SK-N-SH treated with all-trans-retinoic acid at 6 μM for 48 hours (cell line): ENCODE results near the gene COBL.

Source experiments
- ATAC-seq: fragments of 200-7000 bp; cut with Tn5 transposase; 3 replicates; pipeline ENCODE4 v1.9.1; 2020; ENCODE audit warnings: mild to moderate bottlenecking, moderate library complexity
- ARNTL ChIP-seq: fragments of 450-650 bp; formaldehyde crosslinking; IDR thresholded peaks from 2 replicates; pipeline ENCODE4 v1.5.0; 2020; ENCODE audit warnings: low read depth, mild to moderate bottlenecking, moderate library complexity, borderline replicate concordance
- BACH2 ChIP-seq: fragments of 250-450 bp; sonication (Bioruptor Pico); IDR thresholded peaks from 2 replicates; pipeline ENCODE4 v1.9.0; 2021; ENCODE audit warnings: mild to moderate bottlenecking, borderline replicate concordance
- CSDC2 ChIP-seq: fragments of 250-450 bp; sonication (Bioruptor Pico); IDR thresholded peaks from 2 replicates; pipeline ENCODE4 v1.5.0; 2020; ENCODE audit warnings: mild to moderate bottlenecking, moderate library complexity
- ESRRG ChIP-seq: fragments of 250-450 bp; sonication (Bioruptor Pico); IDR thresholded peaks from 2 replicates; pipeline ENCODE4 v1.6.1; 2021; ENCODE audit warnings: mild to moderate bottlenecking
- GLIS3 ChIP-seq: fragments of 250-450 bp; sonication (Bioruptor Pico); IDR thresholded peaks from 2 replicates; pipeline ENCODE4 v1.5.0; 2020; ENCODE audit warnings: mild to moderate bottlenecking, moderate library complexity
- ISL1 ChIP-seq: fragments of 250-450 bp; sonication (Bioruptor Pico); IDR thresholded peaks from 2 replicates; pipeline ENCODE4 v2.1.2; 2022; ENCODE audit warnings: mild to moderate bottlenecking, moderate library complexity
- PPARA ChIP-seq: fragments of 250-450 bp; sonication (Bioruptor Pico); IDR thresholded peaks from 2 replicates; pipeline ENCODE4 v1.5.0; 2020; ENCODE audit warnings: mild to moderate bottlenecking, borderline replicate concordance
- SNAI2 ChIP-seq: fragments of 250-450 bp; sonication (Bioruptor Pico); IDR thresholded peaks from 2 replicates; pipeline ENCODE4 v1.5.0; 2020; ENCODE audit warnings: mild to moderate bottlenecking, moderate library complexity
- TCF4 ChIP-seq: fragments of 250-450 bp; sonication (Bioruptor Pico); IDR thresholded peaks from 2 replicates; pipeline ENCODE4 v1.8.0; 2021; ENCODE audit warnings: mild to moderate bottlenecking, moderate library complexity, borderline replicate concordance
- TOX ChIP-seq: fragments of 250-450 bp; sonication (Bioruptor Pico); IDR thresholded peaks from 2 replicates; pipeline ENCODE4 v1.8.0; 2021; ENCODE audit warnings: mild to moderate bottlenecking, moderate library complexity, borderline replicate concordance
- ZC3H10 ChIP-seq: fragments of 250-450 bp; sonication (Bioruptor Pico); IDR thresholded peaks from 2 replicates; pipeline ENCODE4 v1.5.1; 2021; ENCODE audit warnings: mild to moderate bottlenecking, moderate library complexity
- ZFP3 ChIP-seq: fragments of 250-450 bp; sonication (Bioruptor Pico); IDR thresholded peaks from 2 replicates; pipeline ENCODE4 v1.5.0; 2020; ENCODE audit warnings: mild to moderate bottlenecking, moderate library complexity
- ZFP30 ChIP-seq: fragments of 450-650 bp; formaldehyde crosslinking; IDR thresholded peaks from 2 replicates; pipeline ENCODE4 v1.5.0; 2022; ENCODE audit warnings: mild to moderate bottlenecking, moderate library complexity
- ZNF565 ChIP-seq: fragments of 450-650 bp; formaldehyde crosslinking; conservative IDR thresholded peaks from 2 replicates; pipeline ENCODE4 v1.5.0; 2020; ENCODE audit warnings: low read depth, mild to moderate bottlenecking, moderate library complexity
- ZNF8 ChIP-seq: fragments of 450-650 bp; formaldehyde crosslinking; IDR thresholded peaks from 2 replicates; pipeline ENCODE4 v1.5.0; 2020; ENCODE audit warnings: mild to moderate bottlenecking, moderate library complexity
- TF ChIP-seq, protein P1 (sequence below): fragments of 250-450 bp; sonication (Bioruptor Pico); IDR thresholded peaks from 2 replicates; pipeline ENCODE4 v1.8.0; 2021; ENCODE audit warnings: low read depth, mild to moderate bottlenecking, moderate library complexity, borderline replicate concordance
- TF ChIP-seq, protein P2 (sequence below): fragments of 250-450 bp; sonication (Bioruptor Pico); IDR thresholded peaks from 2 replicates; pipeline ENCODE4 v1.5.1; 2020; ENCODE audit warnings: low read depth, mild to moderate bottlenecking, moderate library complexity
- TF ChIP-seq, protein P3 (sequence below): fragments of 250-450 bp; sonication (Bioruptor Pico); IDR thresholded peaks from 2 replicates; pipeline ENCODE4 v1.5.1; 2021; ENCODE audit warnings: mild to moderate bottlenecking, moderate library complexity
- TF ChIP-seq, protein P4 (sequence below): fragments of 250-450 bp; sonication (Bioruptor Pico); IDR thresholded peaks from 2 replicates; pipeline ENCODE4 v1.5.0; 2020; ENCODE audit warnings: mild to moderate bottlenecking, moderate library complexity

The COBL gene

DNA sequence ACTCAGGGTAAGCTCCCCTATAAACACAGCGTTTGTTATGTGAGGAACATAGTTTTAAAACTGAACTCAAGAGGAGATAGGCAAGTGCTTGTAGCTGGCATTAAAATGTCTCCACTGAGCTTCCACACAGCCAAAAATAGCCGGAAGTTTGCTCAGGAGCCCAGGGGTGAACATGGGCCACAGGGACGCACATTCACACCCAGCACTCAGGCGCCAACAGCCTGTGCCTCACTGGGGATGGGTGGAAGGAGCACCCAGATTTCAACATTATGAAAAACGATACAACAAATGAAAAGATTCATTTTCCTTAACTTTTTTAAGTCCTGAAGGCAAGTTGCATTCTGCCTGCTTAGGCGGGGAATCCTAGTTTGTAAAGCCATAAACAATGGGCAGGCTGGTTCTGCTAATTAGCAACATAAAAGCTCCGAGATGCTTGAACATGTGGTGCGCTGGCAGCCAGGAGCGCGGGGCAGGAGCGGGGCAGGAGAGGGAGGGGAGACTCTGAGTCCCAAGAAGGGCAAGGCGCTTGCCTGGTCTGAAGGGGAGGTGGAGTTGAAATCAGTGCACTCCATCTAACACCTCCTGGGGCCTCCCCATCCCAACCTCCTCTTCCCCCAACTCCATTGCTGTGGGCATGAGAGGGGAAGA is 235.9 kb downstream of the COBL start:
- TF ChIP-seq ESRRG (CRISPR knock-in tag) (no peak), BACH2 (CRISPR knock-in tag) (no peak), ARNTL (no peak), CSDC2 (CRISPR knock-in tag) (no peak), ZFP3 (CRISPR knock-in tag) (no peak), TOX (CRISPR knock-in tag) (no peak), ZNF565 (no peak), ISL1 (CRISPR knock-in tag) (no peak), PPARA (no peak), SNAI2 (CRISPR knock-in tag) (no peak), ZNF8 (CRISPR knock-in tag) (no peak), ZFP30 (no peak)
- TF ChIP-seq, protein P1, sequence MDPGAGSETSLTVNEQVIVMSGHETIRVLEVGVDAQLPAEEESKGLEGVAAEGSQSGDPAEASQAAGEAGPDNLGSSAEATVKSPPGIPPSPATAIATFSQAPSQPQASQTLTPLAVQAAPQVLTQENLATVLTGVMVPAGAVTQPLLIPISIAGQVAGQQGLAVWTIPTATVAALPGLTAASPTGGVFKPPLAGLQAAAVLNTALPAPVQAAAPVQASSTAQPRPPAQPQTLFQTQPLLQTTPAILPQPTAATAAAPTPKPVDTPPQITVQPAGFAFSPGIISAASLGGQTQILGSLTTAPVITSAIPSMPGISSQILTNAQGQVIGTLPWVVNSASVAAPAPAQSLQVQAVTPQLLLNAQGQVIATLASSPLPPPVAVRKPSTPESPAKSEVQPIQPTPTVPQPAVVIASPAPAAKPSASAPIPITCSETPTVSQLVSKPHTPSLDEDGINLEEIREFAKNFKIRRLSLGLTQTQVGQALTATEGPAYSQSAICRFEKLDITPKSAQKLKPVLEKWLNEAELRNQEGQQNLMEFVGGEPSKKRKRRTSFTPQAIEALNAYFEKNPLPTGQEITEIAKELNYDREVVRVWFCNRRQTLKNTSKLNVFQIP (CRISPR knock-in tag): no peak
- TF ChIP-seq, protein P2, sequence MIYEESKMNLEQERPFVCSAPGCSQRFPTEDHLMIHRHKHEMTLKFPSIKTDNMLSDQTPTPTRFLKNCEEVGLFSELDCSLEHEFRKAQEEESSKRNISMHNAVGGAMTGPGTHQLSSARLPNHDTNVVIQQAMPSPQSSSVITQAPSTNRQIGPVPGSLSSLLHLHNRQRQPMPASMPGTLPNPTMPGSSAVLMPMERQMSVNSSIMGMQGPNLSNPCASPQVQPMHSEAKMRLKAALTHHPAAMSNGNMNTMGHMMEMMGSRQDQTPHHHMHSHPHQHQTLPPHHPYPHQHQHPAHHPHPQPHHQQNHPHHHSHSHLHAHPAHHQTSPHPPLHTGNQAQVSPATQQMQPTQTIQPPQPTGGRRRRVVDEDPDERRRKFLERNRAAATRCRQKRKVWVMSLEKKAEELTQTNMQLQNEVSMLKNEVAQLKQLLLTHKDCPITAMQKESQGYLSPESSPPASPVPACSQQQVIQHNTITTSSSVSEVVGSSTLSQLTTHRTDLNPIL: no peak
- TF ChIP-seq, protein P3, sequence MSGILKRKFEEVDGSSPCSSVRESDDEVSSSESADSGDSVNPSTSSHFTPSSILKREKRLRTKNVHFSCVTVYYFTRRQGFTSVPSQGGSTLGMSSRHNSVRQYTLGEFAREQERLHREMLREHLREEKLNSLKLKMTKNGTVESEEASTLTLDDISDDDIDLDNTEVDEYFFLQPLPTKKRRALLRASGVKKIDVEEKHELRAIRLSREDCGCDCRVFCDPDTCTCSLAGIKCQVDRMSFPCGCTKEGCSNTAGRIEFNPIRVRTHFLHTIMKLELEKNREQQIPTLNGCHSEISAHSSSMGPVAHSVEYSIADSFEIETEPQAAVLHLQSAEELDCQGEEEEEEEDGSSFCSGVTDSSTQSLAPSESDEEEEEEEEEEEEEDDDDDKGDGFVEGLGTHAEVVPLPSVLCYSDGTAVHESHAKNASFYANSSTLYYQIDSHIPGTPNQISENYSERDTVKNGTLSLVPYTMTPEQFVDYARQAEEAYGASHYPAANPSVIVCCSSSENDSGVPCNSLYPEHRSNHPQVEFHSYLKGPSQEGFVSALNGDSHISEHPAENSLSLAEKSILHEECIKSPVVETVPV: no peak
- TF ChIP-seq, all 23 proteins: peak for 0
- no peak for ATAC-seq

DNA sequence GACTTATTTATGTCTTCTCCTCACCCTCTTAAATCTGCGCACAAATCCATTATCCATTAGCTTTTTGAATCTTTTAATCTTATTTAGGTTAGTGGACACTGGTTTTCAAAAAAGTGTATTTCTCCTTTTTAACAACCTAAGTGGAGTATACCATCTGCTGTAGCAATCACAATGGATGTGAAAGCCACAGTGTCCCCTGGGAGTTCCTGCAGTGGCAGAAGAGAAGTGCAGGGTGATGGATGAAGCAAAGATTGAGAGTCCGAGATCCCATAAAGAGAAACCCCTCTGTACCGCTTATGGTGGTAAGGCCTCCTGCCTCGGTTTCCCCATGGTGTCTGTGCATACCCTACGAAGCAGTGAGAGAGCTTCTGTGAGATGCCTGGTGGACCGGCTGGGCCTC is 236.4 kb downstream of the COBL start:
- TF ChIP-seq ZFP30 (no peak), TCF4 (no peak), TOX (CRISPR knock-in tag) (no peak), PPARA (no peak), BACH2 (CRISPR knock-in tag) (no peak), GLIS3 (CRISPR knock-in tag) (no peak)
- TF ChIP-seq, protein P2: no peak
- ATAC-seq: no peak

DNA sequence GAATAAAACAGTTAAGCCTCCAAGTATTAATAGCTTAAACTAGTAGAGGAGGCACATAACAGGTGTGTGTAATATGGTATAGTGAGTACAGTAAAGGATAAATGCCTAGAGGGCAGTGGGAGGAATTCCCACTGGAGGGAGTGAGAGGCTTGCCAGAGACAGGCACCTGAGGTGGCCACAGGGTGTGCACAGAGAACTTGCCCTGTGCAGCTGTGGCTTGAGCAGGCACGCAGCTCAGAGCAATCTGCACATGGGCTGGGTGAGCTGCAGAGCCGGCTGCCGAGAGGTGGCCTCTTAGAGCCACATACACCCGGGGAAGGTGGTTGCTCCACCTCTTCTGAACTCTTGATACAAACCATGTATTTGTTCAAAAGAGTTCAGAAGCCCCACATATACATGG is 237.1 kb downstream of the COBL start:
- ATAC-seq: no peak
- TF ChIP-seq ARNTL: no peak
- no peak for TF ChIP-seq TOX (CRISPR knock-in tag)
- TF ChIP-seq, protein P4, sequence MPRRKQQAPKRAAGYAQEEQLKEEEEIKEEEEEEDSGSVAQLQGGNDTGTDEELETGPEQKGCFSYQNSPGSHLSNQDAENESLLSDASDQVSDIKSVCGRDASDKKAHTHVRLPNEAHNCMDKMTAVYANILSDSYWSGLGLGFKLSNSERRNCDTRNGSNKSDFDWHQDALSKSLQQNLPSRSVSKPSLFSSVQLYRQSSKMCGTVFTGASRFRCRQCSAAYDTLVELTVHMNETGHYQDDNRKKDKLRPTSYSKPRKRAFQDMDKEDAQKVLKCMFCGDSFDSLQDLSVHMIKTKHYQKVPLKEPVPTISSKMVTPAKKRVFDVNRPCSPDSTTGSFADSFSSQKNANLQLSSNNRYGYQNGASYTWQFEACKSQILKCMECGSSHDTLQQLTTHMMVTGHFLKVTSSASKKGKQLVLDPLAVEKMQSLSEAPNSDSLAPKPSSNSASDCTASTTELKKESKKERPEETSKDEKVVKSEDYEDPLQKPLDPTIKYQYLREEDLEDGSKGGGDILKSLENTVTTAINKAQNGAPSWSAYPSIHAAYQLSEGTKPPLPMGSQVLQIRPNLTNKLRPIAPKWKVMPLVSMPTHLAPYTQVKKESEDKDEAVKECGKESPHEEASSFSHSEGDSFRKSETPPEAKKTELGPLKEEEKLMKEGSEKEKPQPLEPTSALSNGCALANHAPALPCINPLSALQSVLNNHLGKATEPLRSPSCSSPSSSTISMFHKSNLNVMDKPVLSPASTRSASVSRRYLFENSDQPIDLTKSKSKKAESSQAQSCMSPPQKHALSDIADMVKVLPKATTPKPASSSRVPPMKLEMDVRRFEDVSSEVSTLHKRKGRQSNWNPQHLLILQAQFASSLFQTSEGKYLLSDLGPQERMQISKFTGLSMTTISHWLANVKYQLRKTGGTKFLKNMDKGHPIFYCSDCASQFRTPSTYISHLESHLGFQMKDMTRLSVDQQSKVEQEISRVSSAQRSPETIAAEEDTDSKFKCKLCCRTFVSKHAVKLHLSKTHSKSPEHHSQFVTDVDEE (CRISPR knock-in tag): no peak
- TF ChIP-seq ISL1 (CRISPR knock-in tag): no peak
- no peak for TF ChIP-seq ZNF8 (CRISPR knock-in tag)
- TF ChIP-seq, protein P2: no peak
- TF ChIP-seq CSDC2 (CRISPR knock-in tag): no peak
- no peak for TF ChIP-seq ESRRG (CRISPR knock-in tag)
- no peak for TF ChIP-seq PPARA
- no peak for TF ChIP-seq ZFP30
- TF ChIP-seq, protein P1 (CRISPR knock-in tag): no peak
- TF ChIP-seq BACH2 (CRISPR knock-in tag): no peak
- TF ChIP-seq ZC3H10: no peak
- TF ChIP-seq SNAI2 (CRISPR knock-in tag): no peak
- TF ChIP-seq ZFP3 (CRISPR knock-in tag): no peak
- no peak for TF ChIP-seq TCF4
- TF ChIP-seq ZNF565: no peak
